Pancreas (tissue), 10 donors: ENCODE data around the gene HS6ST1. TPM values are rescaled to one million over a fixed set of nuclear protein-coding genes. Genes with fewer than 3 reads are reported as not detected.

Experiments used
- ATAC-seq, 4 donors: fragments of 200-7000 bp; cut with Tn5 transposase; one replicate each; pipeline versions ENCODE4 v1.8.0 to v1.9.1; 2020; ENCODE audit warnings: mild to moderate bottlenecking in 4 of 4, moderate library complexity in 4 of 4
- DNase-seq, 6 donors: peaks; one replicate each; pipeline ENCODE4 v3.0.0-alpha.2; 2020
- FAIRE-seq: peaks from 2 replicates; lab custom pipeline; 2012; peaks lifted over from hg19 to GRCh38; lab: Jason Lieb, UNC
- H3K27ac ChIP-seq, 4 donors: fragments of 200-600 bp; sonication (generic); 1 replicate in 3 of 4; 2 replicates in 1 of 4; pipeline versions ENCODE4 v1.5.0 to v1.8.0; 2020
- H3K27me3 ChIP-seq, 4 donors: fragments of 200-600 bp; one replicate each; pipeline ENCODE4 v1.8.0; 2021
- H3K36me3 ChIP-seq, 3 donors: fragments of 200-600 bp; sonication (generic) in 1 of 3; one replicate each; pipeline versions ENCODE4 v1.5.0 to v1.8.0; 2020 to 2021
- H3K4me1 ChIP-seq, 3 donors: fragments of 200-600 bp; one replicate each; pipeline ENCODE4 v1.8.0; 2021
- H3K4me3 ChIP-seq, 4 donors: fragments of 200-600 bp; sonication (generic) in 2 of 4; one replicate each; pipeline versions ENCODE4 v1.5.0 to v1.8.0; 2020 to 2021
- H3K9me3 ChIP-seq, 4 donors: fragments of 200-600 bp; one replicate each; pipeline ENCODE4 v1.8.0; 2021
- CTCF ChIP-seq, 4 donors: fragments of 200-600 bp; sonication (generic) in 3 of 4; IDR thresholded peaks; one replicate each; pipeline versions ENCODE4 v1.5.0 to v1.8.0; 2021; ENCODE audit warnings: antibody characterized with exemption in 4 of 4
- WGBS, 2 donors: extraction: QIAGEN DNeasy Blood & Tissue Kit; methylation state at CpG; one replicate each; pipeline ENCODE4 v1.1.7; 2013; 5-methylcytosine and 5-hydroxymethylcytosine counted together
- intact Hi-C, 3 donors: fragments of 100-400 bp; cut with DNase I; formaldehyde crosslinking; loops; one replicate each; pipeline versions ENCODE4 v1.11.1 to v1.14.2; 2022
- polyA plus RNA-seq, 2 donors: library from polyadenylated mRNA; stranded (reverse); fragments of 200-250 nt; gene quantifications; one replicate each; pipeline ENCODE4 v1.2.3, GENCODE V29; 2013
- total RNA-seq, 6 donors: library from RNA; stranded (reverse); fragmentation: NEBNext Ultra II Directional in 4 of 6; extraction: Animal tissue kit (Norgen Biotek cat#: 25700) in 4 of 6; gene quantifications; one replicate each; pipeline versions ENCODE4 v1.2.1 to v1.2.4, GENCODE V29; 2021 to 2023
- donor health status: healthy with polysubstance abuse.
- donor health status: DM: no; HTN: no; CAD: no; lungs with moderate emphysema.
- donor health status: DM: no; HTN: no; CAD: no.
- donor health status: control.
- donor health status: control.
- donor health status: Bipolar disorder and iron deficiency.
- donor health status: DM: yes; HTN: yes; CAD: no.
- donor health status: DM: no; HTN: no; CAD: no.
- donor health status: DM: no; HTN: no; CAD: no.
- donor health status: DM: yes; HTN: yes; CAD: no.

Gene HS6ST1
- total and polyA plus RNA-seq, 8 donors: 20.7 to 47.8 (median 25.5) TPM

GRCh38 chr2:128317181-128317898 is 1.3 kb downstream of the HS6ST1 start:
- Histone ChIP-seq H3K27ac (peak overlapping the region in 3 of 4 donors; percentile 46 to 50 (median 50)), H3K4me1 (peaks cover 0 to 21% (median 4%) of the 10 kb centered on the region in 3 donors), H3K36me3 (no peaks in the 10 kb centered on the region), H3K27me3 (no peaks in the 10 kb centered on the region), H3K4me3 (peak overlapping the region; percentile 60 to 98 (median 88)), H3K9me3 (no peaks in the 10 kb centered on the region)
- TF ChIP-seq CTCF (IDR thresholded peaks at IDR 0.05): no peak
- intact Hi-C loops: loop anchor here in 1 of 3 donors (5.0 kb wide), 1 partner anchor 90 kb away; no protein-coding TSS in a partner anchor
- DNase-seq (peak in 5 of 6 donors; percentile 55 to 89 (median 63)), ATAC-seq (peak; percentile 17 to 38 (median 33)), FAIRE-seq (no peak)
- WGBS, 2 donors: 1% methylated on average over 33 to 35 of the region's 35 CpGs

- H3K9me3 ChIP-seq: no peaks in the 10 kb centered on the region
- DNase-seq: peak in 2 of 6 donors; percentile 17 to 44
- no peak for TF ChIP-seq CTCF (IDR thresholded peaks at IDR 0.05)
Measured at GRCh38 chr2:128316777-128317180, 1.9 kb downstream of the HS6ST1 start.

GRCh38 chr2:128315829-128316776 is 2.6 kb downstream of the HS6ST1 start:
- H3K27me3 ChIP-seq: no peaks in the 10 kb centered on the region
- H3K4me1 ChIP-seq: peaks cover 0 to 17% (median 4%) of the 10 kb centered on the region in 3 donors
- TF ChIP-seq CTCF (IDR thresholded peaks at IDR 0.05): no peak
- peak overlapping the region in 3 of 4 donors; percentile 10 to 96 (median 60) for H3K4me3 ChIP-seq
- no peak for ATAC-seq
- FAIRE-seq: no peak
- intact Hi-C loops: loop anchor here in 1 of 3 donors (5.0 kb wide), 1 partner anchor 89 kb away; no protein-coding TSS in a partner anchor
- no peaks in the 10 kb centered on the region for H3K9me3 ChIP-seq
- peak; percentile 9 to 66 (median 24) for DNase-seq
- H3K27ac ChIP-seq: no peak overlapping the region
- 63 to 69% methylated on average over 20 of the region's 20 CpGs for WGBS, 2 donors
- no peaks in the 10 kb centered on the region for H3K36me3 ChIP-seq

More at GRCh38 chr2:128316777-128317180, 1.9 kb downstream of the HS6ST1 start:
- ATAC-seq (peak in 1 of 4 donors; percentile 9), FAIRE-seq (no peak)
- Histone ChIP-seq H3K36me3 (no peaks in the 10 kb centered on the region), H3K27ac (peak overlapping the region in 2 of 4 donors; percentile 22 to 50), H3K4me1 (peaks cover 0 to 21% (median 4%) of the 10 kb centered on the region in 3 donors), H3K27me3 (no peaks in the 10 kb centered on the region), H3K4me3 (peak overlapping the region; percentile 60 to 98 (median 88))
- WGBS, 2 donors: 15 to 20% methylated on average over 5 of the region's 5 CpGs
- intact Hi-C loops: loop anchor here in 1 of 3 donors (5.0 kb wide), 1 partner anchor 89 kb away; no protein-coding TSS in a partner anchor

GRCh38 chr2:128315122-128315828 is 3.4 kb downstream of the HS6ST1 start:
- no peaks in the 10 kb centered on the region for H3K36me3 ChIP-seq
- intact Hi-C loops: loop anchor here in 1 of 3 donors (5.0 kb wide), 1 partner anchor 88 kb away; no protein-coding TSS in a partner anchor
- FAIRE-seq: no peak
- 77 to 83% methylated on average over 12 of the region's 12 CpGs for WGBS, 2 donors
- no peaks in the 10 kb centered on the region for H3K9me3 ChIP-seq
- H3K4me3 ChIP-seq: peak overlapping the region in 3 of 4 donors; percentile 10 to 96 (median 60)
- TF ChIP-seq CTCF (IDR thresholded peaks at IDR 0.05): no peak
- no peak overlapping the region for H3K27ac ChIP-seq
- no peak for ATAC-seq
- H3K4me1 ChIP-seq: peaks cover under 1 to 17% (median 5%) of the 10 kb centered on the region in 3 donors
- peak in 5 of 6 donors; percentile 12 to 67 (median 27) for DNase-seq
- no peaks in the 10 kb centered on the region for H3K27me3 ChIP-seq
